ENCODE results near the gene AFAP1.

The AFAP1 gene

GRCh38 chr4:7910952-7911578 lies 28.6 kb downstream of the AFAP1 start:
- no peak for DNase-seq

GRCh38 chr4:7910263-7910896 lies 29.3 kb downstream of the AFAP1 start:
- no peak for DNase-seq

- no peak for DNase-seq
Observed at GRCh38 chr4:7909463-7910262, 30.0 kb downstream of the AFAP1 start.

- no peak for DNase-seq
Observed at GRCh38 chr4:7908668-7909067, 31.0 kb downstream of the AFAP1 start.

- no peak for DNase-seq
Observed at GRCh38 chr4:7907142-7907541, 32.5 kb downstream of the AFAP1 start.

GRCh38 chr4:7906171-7906701 lies 33.4 kb downstream of the AFAP1 start:
- DNase-seq = no peak

GRCh38 chr4:7904952-7905915 lies 34.4 kb downstream of the AFAP1 start:
- DNase-seq = no peak

- DNase-seq = no peak
Observed at GRCh38 chr4:7903791-7904516, 35.7 kb downstream of the AFAP1 start.

- DNase-seq = no peak
Observed at GRCh38 chr4:7902826-7903225, 36.8 kb downstream of the AFAP1 start.

GRCh38 chr4:7902101-7902553 lies 37.5 kb downstream of the AFAP1 start:
- DNase-seq = no peak

GRCh38 chr4:7901311-7901885 lies 38.3 kb downstream of the AFAP1 start:
- no peak for DNase-seq

- DNase-seq = no peak
Observed at GRCh38 chr4:7900334-7900909, 39.2 kb downstream of the AFAP1 start.

- no peak for DNase-seq
Observed at GRCh38 chr4:7899184-7899869, 40.3 kb downstream of the AFAP1 start.

- DNase-seq = no peak
Observed at GRCh38 chr4:7898385-7898784, 41.3 kb downstream of the AFAP1 start.

GRCh38 chr4:7897811-7898210 lies 41.9 kb downstream of the AFAP1 start:
- no peak for DNase-seq

- no peak for DNase-seq
Observed at GRCh38 chr4:7894677-7895181, 44.9 kb downstream of the AFAP1 start.

GRCh38 chr4:7894098-7894676 lies 45.5 kb downstream of the AFAP1 start:
- no peak for DNase-seq

- DNase-seq = no peak
Observed at GRCh38 chr4:7893539-7893938, 46.1 kb downstream of the AFAP1 start.

GRCh38 chr4:7892212-7893019 lies 47.2 kb downstream of the AFAP1 start:
- DNase-seq = no peak
